Endothelial cell of umbilical vein (primary cell): ENCODE results near the gene USP25. TPM values are rescaled to one million over a fixed set of nuclear protein-coding genes. Genes with fewer than 3 reads are reported as not detected.

Experiments
- BruUV-seq: library from RNA; stranded (reverse); fragments of 400-500 nt; replicated peaks from 2 replicates; lab custom pipeline; 2021; lab: Mats Ljungman, UMichigan
- CTCF ChIA-PET: fragments of 300-600, 350-600 bp; sonication (Branson Sonifier 250); formaldehyde crosslinking; loops from one replicate; lab custom pipeline; 2021; ENCODE audit warnings: antibody characterized with exemption, inconsistent platforms; lab: Charles Lee
- POLR2A ChIA-PET: fragments of 300-600, 350-600 bp; sonication (Branson Sonifier 250); formaldehyde crosslinking; loops from one replicate; lab custom pipeline; 2021; ENCODE audit warnings: antibody characterized with exemption, inconsistent platforms; lab: Charles Lee
- DNase-seq: peaks from one replicate; pipeline ENCODE4 v3.0.0-alpha.2; 2011; ENCODE audit warnings: low read depth, low spot score
- FAIRE-seq: peaks from 2 replicates; lab custom pipeline; 2011; peaks lifted over from hg19 to GRCh38; lab: Jason Lieb, UNC
- H2AFZ ChIP-seq: 2 replicates; pipeline ENCODE4 v1.6.0; 2012; ENCODE audit warnings: low read depth, low read length, control low read depth, inconsistent platforms
- H3K27ac ChIP-seq: 2 replicates; pipeline ENCODE4 v1.5.1; 2011; ENCODE audit warnings: low read depth, mild to moderate bottlenecking, control low read depth, low read length, moderate library complexity; ENCODE audit not compliant: insufficient read depth
- H3K27me3 ChIP-seq, 2 experiments: 2 replicates each; pipeline versions ENCODE4 v1.6.0 to v1.6.1; 2011; ENCODE audit warnings: low read length in 2 of 2, mixed read lengths in 1 of 2; ENCODE audit not compliant: control insufficient read depth in 2 of 2, insufficient read depth in 2 of 2
- H3K36me3 ChIP-seq, 2 experiments: 2 replicates in 1 of 2; 3 replicates in 1 of 2; pipeline ENCODE4 v1.5.1; 2011; ENCODE audit warnings: low read length in 2 of 2, mild to moderate bottlenecking in 1 of 2, moderate library complexity in 1 of 2; ENCODE audit not compliant: control insufficient read depth in 2 of 2, insufficient read depth in 2 of 2; ENCODE audit errors: extremely low read depth in 1 of 2
- H3K4me1 ChIP-seq: 3 replicates; pipeline ENCODE4 v1.5.1; 2011; ENCODE audit warnings: mild to moderate bottlenecking, low read length; ENCODE audit not compliant: control insufficient read depth, insufficient read depth; ENCODE audit errors: extremely low read depth
- H3K4me2 ChIP-seq: 2 replicates; pipeline ENCODE4 v1.6.1; 2011; ENCODE audit warnings: low read length, control low read depth, mixed read lengths; ENCODE audit not compliant: insufficient read depth
- H3K4me3 ChIP-seq, 3 experiments: fragments of 200-600 bp in 1 of 3; sonication (generic), shearing (Covaris generic) in 1 of 3; replicated peaks in 1 of 3; 2 replicates each; pipeline ENCODE4 v1.5.1; 2011 to 2016; ENCODE audit warnings: control low read depth in 3 of 3, low read length in 3 of 3, mild to moderate bottlenecking in 2 of 3, inconsistent platforms in 1 of 3, low read depth in 1 of 3, moderate library complexity in 1 of 3; ENCODE audit not compliant: insufficient read depth in 1 of 3
- H3K79me2 ChIP-seq: 2 replicates; pipeline ENCODE4 v1.6.0; 2012; ENCODE audit warnings: low read length, inconsistent platforms; ENCODE audit not compliant: control insufficient read depth, insufficient read depth
- H3K9ac ChIP-seq: replicated peaks from 2 replicates; pipeline ENCODE3; 2011; ENCODE audit warnings: low read length, control low read depth; ENCODE audit not compliant: insufficient read depth; ENCODE audit errors: extremely low read depth
- H3K9me1 ChIP-seq: replicated peaks from 3 replicates; pipeline ENCODE4 v1.6.0; 2011; ENCODE audit warnings: mild to moderate bottlenecking, low read length; ENCODE audit not compliant: control insufficient read depth, insufficient read depth; ENCODE audit errors: extremely low read depth
- H3K9me3 ChIP-seq: replicated peaks from 2 replicates; pipeline ENCODE4 v1.5.1; 2012; ENCODE audit warnings: low read length, inconsistent platforms; ENCODE audit not compliant: control insufficient read depth, insufficient read depth
- H4K20me1 ChIP-seq: replicated peaks from 2 replicates; pipeline ENCODE3; 2011; ENCODE audit warnings: mild to moderate bottlenecking, low read length; ENCODE audit not compliant: control insufficient read depth, insufficient read depth; ENCODE audit errors: extremely low read depth
- EZH2 ChIP-seq: IDR thresholded peaks from 2 replicates; pipeline ENCODE4 v1.6.1; 2012; ENCODE audit warnings: borderline replicate concordance, low read depth, mild to moderate bottlenecking, moderate library complexity, low read length, inconsistent platforms; ENCODE audit not compliant: severe bottlenecking
- FOS ChIP-seq: IDR thresholded peaks from 2 replicates; pipeline ENCODE4 v1.6.1; 2011; ENCODE audit warnings: mild to moderate bottlenecking, low read length, moderate library complexity, borderline replicate concordance; ENCODE audit not compliant: insufficient read depth
- GATA2 ChIP-seq: IDR thresholded peaks from 2 replicates; pipeline ENCODE4 v1.7.0; 2011; ENCODE audit warnings: low read depth, mild to moderate bottlenecking, moderate library complexity, mixed read lengths, low read length; ENCODE audit not compliant: insufficient read length, insufficient read depth
- JUN ChIP-seq: IDR thresholded peaks from 2 replicates; pipeline ENCODE4 v1.6.1; 2011; ENCODE audit warnings: borderline replicate concordance, low read depth; ENCODE audit not compliant: insufficient read length, insufficient read depth
- MAX ChIP-seq: IDR thresholded peaks from 2 replicates; pipeline ENCODE4 v1.6.1; 2011; ENCODE audit not compliant: insufficient read depth, insufficient read length
- MYC ChIP-seq: IDR thresholded peaks from one replicate; pipeline ENCODE4 v1.6.1; 2011; ENCODE audit warnings: mild to moderate bottlenecking, low read depth, low read length
- POLR2A ChIP-seq: IDR thresholded peaks from 2 replicates; pipeline ENCODE4 v1.6.1; 2012; ENCODE audit warnings: low read depth, mild to moderate bottlenecking, control low read depth, low read length
- POLR2AphosphoS5 ChIP-seq: IDR thresholded peaks from 2 replicates; pipeline ENCODE4 v1.6.1; 2012; ENCODE audit warnings: low read depth, mild to moderate bottlenecking, control low read depth, low read length, moderate library complexity; ENCODE audit not compliant: insufficient read depth
- dilution Hi-C: fragments of 300-500 bp; cut with MboI; formaldehyde crosslinking; loops from one replicate; pipeline ENCODE4 v1.15.0; 2019; ENCODE audit warnings: low sequenced_read_pairs; ENCODE audit not compliant: extremely low pct_ligation_motif_present
- intact Hi-C: fragments of 100-400 bp; cut with micrococcal nuclease; formaldehyde crosslinking; loops from one replicate; pipeline ENCODE4 v1.10.0; 2022
- polyA plus RNA-seq, 4 experiments: library from polyadenylated mRNA; depleted of rRNA in 3 of 4; stranded (reverse) in 3 of 4; unstranded in 1 of 4; fragments of >200 nt; gene quantifications; 2 replicates each; pipeline versions ENCODE4 v1.2.1 to v1.2.3, GENCODE V29; 2011 to 2012; ENCODE audit warnings: missing spikeins in 1 of 4
- total RNA-seq: library from RNA; stranded (reverse); gene quantifications from 2 replicates; pipeline ENCODE4 v1.2.3, GENCODE V29; 2021
- TF ChIP-seq, protein P1 (sequence below), 2 donors: IDR thresholded peaks; 1 replicate in 1 of 2; 2 replicates in 1 of 2; pipeline ENCODE4 v1.5.1; 2011; ENCODE audit warnings: low read length in 2 of 2, mild to moderate bottlenecking in 2 of 2, moderate library complexity in 2 of 2, control low read depth in 1 of 2, inconsistent platforms in 1 of 2, low read depth in 1 of 2; ENCODE audit not compliant: insufficient read depth in 1 of 2; ENCODE audit errors: extremely low read depth in 1 of 2

Gene USP25
- total and polyA plus RNA-seq, 2 donors (not counting 3 experiments of a cell fraction or from before 2014, with no cell fraction given) = 14.4 to 67.5 TPM

- H4K20me1 ChIP-seq = peaks cover 7% of the 10 kb centered on the region
- TF ChIP-seq JUN (no peak), EZH2 (no peak), MYC (no peak), FOS (no peak), POLR2AphosphoS5 (no peak), GATA2 (no peak), MAX (no peak), POLR2A (no peak)
- TF ChIP-seq, protein P1, sequence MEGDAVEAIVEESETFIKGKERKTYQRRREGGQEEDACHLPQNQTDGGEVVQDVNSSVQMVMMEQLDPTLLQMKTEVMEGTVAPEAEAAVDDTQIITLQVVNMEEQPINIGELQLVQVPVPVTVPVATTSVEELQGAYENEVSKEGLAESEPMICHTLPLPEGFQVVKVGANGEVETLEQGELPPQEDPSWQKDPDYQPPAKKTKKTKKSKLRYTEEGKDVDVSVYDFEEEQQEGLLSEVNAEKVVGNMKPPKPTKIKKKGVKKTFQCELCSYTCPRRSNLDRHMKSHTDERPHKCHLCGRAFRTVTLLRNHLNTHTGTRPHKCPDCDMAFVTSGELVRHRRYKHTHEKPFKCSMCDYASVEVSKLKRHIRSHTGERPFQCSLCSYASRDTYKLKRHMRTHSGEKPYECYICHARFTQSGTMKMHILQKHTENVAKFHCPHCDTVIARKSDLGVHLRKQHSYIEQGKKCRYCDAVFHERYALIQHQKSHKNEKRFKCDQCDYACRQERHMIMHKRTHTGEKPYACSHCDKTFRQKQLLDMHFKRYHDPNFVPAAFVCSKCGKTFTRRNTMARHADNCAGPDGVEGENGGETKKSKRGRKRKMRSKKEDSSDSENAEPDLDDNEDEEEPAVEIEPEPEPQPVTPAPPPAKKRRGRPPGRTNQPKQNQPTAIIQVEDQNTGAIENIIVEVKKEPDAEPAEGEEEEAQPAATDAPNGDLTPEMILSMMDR (IDR thresholded peaks at IDR 0.05; ENCODE audit: extremely low read depth in 1 of 2, insufficient read depth in 1 of 2, low read depth in 1 of 2, low read length in 2 of 2) = no peak
- H3K4me3 ChIP-seq = no peak overlapping the region
- POLR2A ChIA-PET = no interaction called here
- no peaks in the 10 kb centered on the region for H3K27me3 ChIP-seq
- intact Hi-C loops = no loop called here
- dilution Hi-C loops = no loop called here
- H3K4me2 ChIP-seq = no peak overlapping the region
- peaks cover 0 to 6% of the 10 kb centered on the region in 2 experiments for H3K36me3 ChIP-seq
- CTCF ChIA-PET = no interaction called here
- H3K9me3 ChIP-seq = no peaks in the 10 kb centered on the region
- H3K4me1 ChIP-seq = peaks cover 4% of the 10 kb centered on the region
- no peak for DNase-seq
- FAIRE-seq = no peak
- H3K27ac ChIP-seq = no peak overlapping the region
- no TSS peak for BruUV-seq
- H3K79me2 ChIP-seq = peaks cover 70% of the 10 kb centered on the region
- no peaks in the 10 kb centered on the region for H3K9me1 ChIP-seq
- H2AFZ ChIP-seq = no peak overlapping the region
- H3K9ac ChIP-seq = no peak overlapping the region
Observed at GRCh38 chr21:15795533-15795932, 65.8 kb downstream of the USP25 start.
